Measurements from ENCODE around the gene PCGF3.

The PCGF3 gene

DNA sequence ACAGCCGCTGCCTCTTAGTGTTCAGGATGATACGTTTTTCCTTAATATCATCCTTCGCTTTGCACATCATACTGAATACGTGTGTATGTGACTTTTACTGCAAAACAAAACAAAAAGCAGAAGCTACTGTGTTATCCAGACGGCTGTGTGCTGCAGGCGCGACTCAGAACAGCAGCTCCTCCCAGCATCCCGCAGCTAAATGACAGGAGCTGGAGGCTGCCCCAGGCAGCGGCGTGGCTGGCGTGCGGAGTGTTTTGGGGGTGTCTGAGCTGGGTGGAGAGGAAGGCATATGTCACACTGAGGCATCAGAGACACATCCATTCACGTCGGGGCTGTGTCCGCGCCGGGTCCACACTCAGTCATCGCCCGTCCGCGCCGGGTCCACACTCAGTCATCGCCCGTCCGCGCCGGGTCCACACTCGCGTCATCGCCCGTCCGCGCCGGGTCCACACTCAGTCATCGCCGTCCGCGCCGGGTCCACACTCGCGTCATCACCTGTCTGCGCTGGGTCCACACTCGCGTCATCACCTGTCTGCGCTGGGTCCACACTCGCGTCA lies 16.6 kb downstream of the PCGF3 start:
- Histone ChIP-seq H3K4me2 (no peak overlapping the region), H3K36me3 (ENCODE audit: insufficient read depth) (no peaks in the 10 kb centered on the region), H3K4me1 (ENCODE audit: low read depth, poor library complexity, severe bottlenecking) (no peaks in the 10 kb centered on the region), H2AFZ (ENCODE audit: low read depth) (no peak overlapping the region), H4K20me1 (ENCODE audit: insufficient read depth) (no peaks in the 10 kb centered on the region), H3K79me2 (ENCODE audit: insufficient read depth, low read depth) (no peaks in the 10 kb centered on the region), H3K9ac (no peak overlapping the region), H3K27ac (no peak overlapping the region), H3K27me3 (ENCODE audit: insufficient read depth, low read depth) (no peaks in the 10 kb centered on the region), H3K4me3 (IDR thresholded peaks at IDR 0.05; ENCODE audit: insufficient read depth, low read depth, low read length) (no peak overlapping the region)
- TF ChIP-seq, protein P1, sequence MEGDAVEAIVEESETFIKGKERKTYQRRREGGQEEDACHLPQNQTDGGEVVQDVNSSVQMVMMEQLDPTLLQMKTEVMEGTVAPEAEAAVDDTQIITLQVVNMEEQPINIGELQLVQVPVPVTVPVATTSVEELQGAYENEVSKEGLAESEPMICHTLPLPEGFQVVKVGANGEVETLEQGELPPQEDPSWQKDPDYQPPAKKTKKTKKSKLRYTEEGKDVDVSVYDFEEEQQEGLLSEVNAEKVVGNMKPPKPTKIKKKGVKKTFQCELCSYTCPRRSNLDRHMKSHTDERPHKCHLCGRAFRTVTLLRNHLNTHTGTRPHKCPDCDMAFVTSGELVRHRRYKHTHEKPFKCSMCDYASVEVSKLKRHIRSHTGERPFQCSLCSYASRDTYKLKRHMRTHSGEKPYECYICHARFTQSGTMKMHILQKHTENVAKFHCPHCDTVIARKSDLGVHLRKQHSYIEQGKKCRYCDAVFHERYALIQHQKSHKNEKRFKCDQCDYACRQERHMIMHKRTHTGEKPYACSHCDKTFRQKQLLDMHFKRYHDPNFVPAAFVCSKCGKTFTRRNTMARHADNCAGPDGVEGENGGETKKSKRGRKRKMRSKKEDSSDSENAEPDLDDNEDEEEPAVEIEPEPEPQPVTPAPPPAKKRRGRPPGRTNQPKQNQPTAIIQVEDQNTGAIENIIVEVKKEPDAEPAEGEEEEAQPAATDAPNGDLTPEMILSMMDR (conservative IDR thresholded peaks at IDR 0.05; ENCODE audit: low read depth, low read length): no peak

DNA sequence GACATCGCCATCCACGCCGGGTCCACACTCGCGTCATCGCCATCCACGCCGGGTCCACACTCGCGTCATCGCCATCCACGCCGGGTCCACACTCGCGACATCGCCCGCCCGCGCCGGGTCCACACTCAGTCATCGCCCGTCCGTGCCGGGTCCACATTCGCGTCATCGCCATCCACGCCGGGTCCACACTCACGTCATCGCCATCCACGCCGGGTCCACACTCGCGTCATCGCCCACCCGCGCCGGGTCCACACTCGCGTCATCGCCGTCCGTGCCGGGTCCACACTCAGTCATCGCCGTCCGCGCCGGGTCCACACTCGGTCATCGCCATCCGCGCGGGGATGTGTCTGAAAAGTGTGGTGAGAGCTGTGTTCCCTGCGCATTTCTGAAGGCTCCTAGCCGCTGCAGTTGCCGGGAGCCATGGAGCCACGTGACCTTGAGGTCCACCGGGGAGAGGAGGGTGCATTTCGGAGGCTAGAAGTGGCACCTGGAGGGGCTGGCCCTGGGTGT lies 17.3 kb downstream of the PCGF3 start:
- H3K4me3 ChIP-seq (IDR thresholded peaks at IDR 0.05; ENCODE audit: insufficient read depth, low read depth, low read length): no peak overlapping the region
- H3K4me2 ChIP-seq: no peak overlapping the region
- H2AFZ ChIP-seq (ENCODE audit: low read depth): no peak overlapping the region
- TF ChIP-seq, protein P1 (conservative IDR thresholded peaks at IDR 0.05; ENCODE audit: low read depth, low read length): no peak
- H3K27ac ChIP-seq: no peak overlapping the region
- H3K27me3 ChIP-seq (ENCODE audit: insufficient read depth, low read depth): no peaks in the 10 kb centered on the region
- no peak overlapping the region for H3K9ac ChIP-seq
- no peaks in the 10 kb centered on the region for H3K36me3 ChIP-seq (ENCODE audit: insufficient read depth)
- no peaks in the 10 kb centered on the region for H3K79me2 ChIP-seq (ENCODE audit: insufficient read depth, low read depth)
- no peaks in the 10 kb centered on the region for H4K20me1 ChIP-seq (ENCODE audit: insufficient read depth)
- no peaks in the 10 kb centered on the region for H3K4me1 ChIP-seq (ENCODE audit: low read depth, poor library complexity, severe bottlenecking)

DNA sequence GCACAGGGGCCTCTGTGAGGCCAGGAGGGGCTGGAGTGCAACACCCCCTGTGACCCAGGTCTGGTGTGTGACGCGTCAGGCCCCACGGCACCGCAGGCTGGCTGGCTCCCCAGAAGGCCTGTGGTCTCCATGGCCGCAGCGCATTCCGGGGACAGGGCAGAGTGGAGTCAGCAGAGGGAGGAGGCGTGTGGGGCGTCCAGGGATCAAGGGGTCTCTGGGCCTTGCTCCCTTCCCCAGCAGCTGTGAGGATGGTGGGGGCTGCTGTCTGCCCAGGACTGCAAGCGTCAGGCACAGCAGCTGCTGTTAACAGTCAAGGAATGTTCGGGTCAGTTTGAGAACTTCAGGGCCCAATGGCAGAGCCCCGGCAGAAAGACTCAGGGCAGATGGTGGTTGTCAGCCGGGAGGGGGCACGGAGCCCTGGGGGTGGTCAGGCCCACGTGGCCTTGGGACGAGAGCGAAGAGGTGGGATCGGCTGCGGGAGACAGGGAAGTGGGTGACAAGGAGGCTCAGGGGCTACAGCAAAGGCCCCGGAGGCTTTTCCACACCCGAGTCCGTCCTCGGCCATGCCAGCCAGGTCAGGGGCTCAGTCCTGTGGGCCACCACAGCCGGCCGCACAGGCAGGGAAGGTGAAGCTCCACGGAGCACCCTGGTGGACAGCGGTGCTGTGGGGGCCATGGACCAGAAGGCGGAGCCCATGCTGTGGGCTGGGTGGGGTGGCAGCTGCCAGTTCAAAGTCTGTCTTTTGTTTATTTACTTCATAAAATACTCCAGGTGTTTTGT lies 18.3 kb downstream of the PCGF3 start:
- no peaks in the 10 kb centered on the region for H4K20me1 ChIP-seq (ENCODE audit: insufficient read depth)
- no peak overlapping the region for H3K9ac ChIP-seq
- TF ChIP-seq, protein P1 (conservative IDR thresholded peaks at IDR 0.05; ENCODE audit: low read depth, low read length): no peak
- no peak overlapping the region for H3K4me3 ChIP-seq (IDR thresholded peaks at IDR 0.05; ENCODE audit: insufficient read depth, low read depth, low read length)
- H2AFZ ChIP-seq (ENCODE audit: low read depth): no peak overlapping the region
- no peak overlapping the region for H3K27ac ChIP-seq
- no peaks in the 10 kb centered on the region for H3K79me2 ChIP-seq (ENCODE audit: insufficient read depth, low read depth)
- H3K4me1 ChIP-seq (ENCODE audit: low read depth, poor library complexity, severe bottlenecking): no peaks in the 10 kb centered on the region
- H3K4me2 ChIP-seq: no peak overlapping the region
- H3K27me3 ChIP-seq (ENCODE audit: insufficient read depth, low read depth): no peaks in the 10 kb centered on the region
- H3K36me3 ChIP-seq (ENCODE audit: insufficient read depth): no peaks in the 10 kb centered on the region

GRCh38 chr4:725391-726234 lies 20.0 kb downstream of the PCGF3 start:
- H3K9ac ChIP-seq: no peak overlapping the region
- H3K4me1 ChIP-seq (ENCODE audit: low read depth, poor library complexity, severe bottlenecking): no peaks in the 10 kb centered on the region
- H3K27ac ChIP-seq: no peak overlapping the region
- no peak overlapping the region for H3K4me3 ChIP-seq (IDR thresholded peaks at IDR 0.05; ENCODE audit: insufficient read depth, low read depth, low read length)
- H3K27me3 ChIP-seq (ENCODE audit: insufficient read depth, low read depth): no peaks in the 10 kb centered on the region
- no peak overlapping the region for H2AFZ ChIP-seq (ENCODE audit: low read depth)
- H3K36me3 ChIP-seq (ENCODE audit: insufficient read depth): no peaks in the 10 kb centered on the region
- H3K79me2 ChIP-seq (ENCODE audit: insufficient read depth, low read depth): no peaks in the 10 kb centered on the region
- TF ChIP-seq, protein P1 (conservative IDR thresholded peaks at IDR 0.05; ENCODE audit: low read depth, low read length): no peak
- no peaks in the 10 kb centered on the region for H4K20me1 ChIP-seq (ENCODE audit: insufficient read depth)
- H3K4me2 ChIP-seq: no peak overlapping the region

Data from KMS-11 (cell line).